Peyer's patch (tissue), 4 donors: ENCODE data around the gene FLG.

ENCODE experiments used
- POLR2A ChIP-seq, 2 donors: fragments of 450-650 bp; IDR thresholded peaks; one replicate each; pipeline ENCODE4 v1.5.1; 2017; ENCODE audit warnings: antibody characterized with exemption in 2 of 2, mild to moderate bottlenecking in 2 of 2, moderate library complexity in 2 of 2
- TF ChIP-seq, protein P1 (sequence below), 6 experiments: fragments of 450-650 bp in 4 of 6; fragments of 200-600 bp in 2 of 6; sonication (generic) in 1 of 6; IDR thresholded peaks; one replicate each; pipeline ENCODE4 v1.5.1; 2017 to 2019; ENCODE audit warnings: antibody characterized with exemption in 6 of 6, mild to moderate bottlenecking in 3 of 6, moderate library complexity in 1 of 6

DNA sequence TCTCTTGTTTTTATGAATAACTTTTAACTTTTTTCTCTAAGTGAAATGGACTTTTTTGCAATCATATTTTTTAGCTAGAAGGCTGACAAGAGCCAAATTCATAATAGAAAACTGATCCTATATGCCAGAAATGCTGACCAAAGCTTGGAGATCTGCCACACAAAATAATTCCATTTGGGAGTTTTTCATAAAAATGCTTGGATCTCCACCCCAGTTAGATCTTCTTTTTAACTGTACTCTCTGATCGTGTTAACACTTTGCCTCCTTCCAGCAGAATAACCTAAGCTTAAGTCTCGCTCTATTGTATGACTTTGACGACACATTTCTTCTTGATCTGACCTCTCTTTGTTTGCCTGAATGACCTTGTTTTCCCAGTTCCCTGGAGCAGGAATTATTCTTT lies 18.0 kb upstream of the FLG start:
- TF ChIP-seq, protein P1, sequence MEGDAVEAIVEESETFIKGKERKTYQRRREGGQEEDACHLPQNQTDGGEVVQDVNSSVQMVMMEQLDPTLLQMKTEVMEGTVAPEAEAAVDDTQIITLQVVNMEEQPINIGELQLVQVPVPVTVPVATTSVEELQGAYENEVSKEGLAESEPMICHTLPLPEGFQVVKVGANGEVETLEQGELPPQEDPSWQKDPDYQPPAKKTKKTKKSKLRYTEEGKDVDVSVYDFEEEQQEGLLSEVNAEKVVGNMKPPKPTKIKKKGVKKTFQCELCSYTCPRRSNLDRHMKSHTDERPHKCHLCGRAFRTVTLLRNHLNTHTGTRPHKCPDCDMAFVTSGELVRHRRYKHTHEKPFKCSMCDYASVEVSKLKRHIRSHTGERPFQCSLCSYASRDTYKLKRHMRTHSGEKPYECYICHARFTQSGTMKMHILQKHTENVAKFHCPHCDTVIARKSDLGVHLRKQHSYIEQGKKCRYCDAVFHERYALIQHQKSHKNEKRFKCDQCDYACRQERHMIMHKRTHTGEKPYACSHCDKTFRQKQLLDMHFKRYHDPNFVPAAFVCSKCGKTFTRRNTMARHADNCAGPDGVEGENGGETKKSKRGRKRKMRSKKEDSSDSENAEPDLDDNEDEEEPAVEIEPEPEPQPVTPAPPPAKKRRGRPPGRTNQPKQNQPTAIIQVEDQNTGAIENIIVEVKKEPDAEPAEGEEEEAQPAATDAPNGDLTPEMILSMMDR (IDR thresholded peaks at IDR 0.05) = no peak
- TF ChIP-seq POLR2A (IDR thresholded peaks at IDR 0.05) = no peak
